Urothelium cell line (cell line): ENCODE data around the gene SMIM41.
"Not testable (repeated sequence)": the region's sequence is repeated elsewhere in the genome, so short reads cannot be mapped to it uniquely, and the experiment has no call there.

ENCODE experiments used
- DNase-seq: peaks from one replicate; pipeline ENCODE4 v3.0.0; 2011; ENCODE audit warnings: low spot score, mixed read lengths
- FAIRE-seq: peaks from 2 replicates; lab custom pipeline; 2011; peaks lifted over from hg19 to GRCh38; lab: Jason Lieb, UNC

Gene SMIM41

DNA sequence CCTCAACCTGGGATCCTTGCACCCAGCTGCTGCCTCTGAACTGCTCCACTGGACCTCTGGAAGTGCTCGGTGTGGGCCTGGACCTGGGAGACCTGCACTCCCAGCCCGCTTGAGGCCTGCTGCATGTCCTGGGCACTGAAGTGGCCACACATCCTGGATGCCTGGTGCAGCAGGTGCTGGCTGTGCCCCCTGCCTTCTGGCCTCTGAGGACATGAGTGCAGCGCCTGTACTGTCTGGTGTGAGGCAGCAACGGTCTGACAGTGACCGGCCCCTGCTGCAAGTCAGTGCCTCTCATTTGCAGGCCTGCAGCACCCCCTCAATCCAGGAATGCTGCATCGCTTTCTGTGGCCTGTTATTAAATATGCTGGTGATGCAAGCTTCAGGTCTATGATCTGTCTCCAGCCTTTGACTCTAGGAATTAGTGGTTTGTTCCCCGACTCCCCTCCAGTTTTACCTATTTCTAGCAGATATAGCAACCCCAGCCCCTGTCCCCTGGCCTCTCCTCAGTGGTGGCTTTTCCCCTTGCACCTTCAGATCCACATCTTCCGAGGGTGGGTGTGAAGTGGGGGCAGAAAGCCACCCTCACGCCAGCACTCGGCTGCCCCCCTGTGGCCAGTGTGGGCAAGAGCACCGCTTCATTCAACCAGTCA is 3.6 kb downstream of the SMIM41 start:
- DNase-seq (peak; percentile 84), FAIRE-seq (peak; percentile 50)

- FAIRE-seq (no peak), DNase-seq (no peak)
Observed at GRCh38 chr12:52083638-52083996, 4.1 kb downstream of the SMIM41 start.

DNA sequence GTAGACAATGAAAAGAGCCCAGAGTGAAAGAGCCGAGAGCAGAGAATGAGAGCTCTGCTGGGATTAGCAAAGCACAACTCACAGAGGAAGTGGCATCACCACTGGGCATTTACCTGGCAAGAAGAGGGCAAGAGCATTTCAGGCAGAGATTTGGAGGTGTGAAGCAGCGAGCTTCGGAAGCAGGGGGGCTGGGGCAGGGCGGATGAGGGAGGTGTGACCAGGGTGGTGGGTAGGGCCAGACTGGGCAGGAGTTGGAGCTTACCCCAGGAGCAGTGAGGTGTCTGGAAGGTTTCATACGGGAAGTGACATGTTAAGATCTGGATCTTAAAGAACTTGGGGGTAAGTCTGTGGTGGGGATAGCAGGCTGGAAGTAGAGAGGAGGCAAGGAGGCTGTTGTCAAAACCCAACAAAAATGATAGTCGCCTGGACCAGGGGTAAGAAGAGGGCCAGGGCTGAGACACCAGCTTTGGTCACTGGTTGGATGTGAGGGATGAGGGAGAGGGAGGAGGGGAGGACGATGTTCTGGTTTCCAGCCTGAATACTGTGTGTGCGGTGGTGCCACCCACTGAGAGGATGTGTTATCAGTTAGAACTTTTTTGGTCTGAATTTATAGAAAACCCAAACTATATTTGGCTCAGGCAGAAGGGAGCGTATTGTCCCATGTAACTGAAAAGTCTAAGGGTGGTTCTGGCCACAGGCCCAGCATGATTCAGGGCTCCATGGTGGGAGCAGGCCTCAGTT is 5.2 kb downstream of the SMIM41 start:
- DNase-seq: no peak
- FAIRE-seq: no peak

DNA sequence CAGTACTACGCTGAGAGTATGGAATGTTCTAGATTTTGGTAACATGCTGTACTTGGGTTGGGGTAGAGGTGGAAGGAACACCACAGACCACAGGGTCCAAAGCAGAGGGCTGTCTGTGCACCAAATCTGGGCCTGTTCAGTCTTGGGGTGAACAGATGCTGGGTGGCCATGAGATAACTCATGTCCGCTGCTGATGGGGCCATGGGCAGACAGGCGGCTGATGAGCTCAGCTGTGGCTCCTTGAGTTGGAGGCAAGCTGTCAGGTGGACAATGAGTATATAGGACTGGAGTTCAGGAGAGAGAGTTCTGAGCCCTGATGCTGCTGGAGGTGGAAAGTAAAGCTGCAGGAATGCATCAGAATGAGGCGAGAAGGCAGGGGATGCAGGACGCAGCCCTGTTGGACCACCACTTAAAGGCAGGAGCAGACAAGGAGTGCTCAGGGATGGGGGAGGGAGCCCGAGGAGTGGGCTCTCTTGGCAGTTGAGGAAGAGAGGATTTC is 6.2 kb downstream of the SMIM41 start:
- no peak for DNase-seq
- no peak for FAIRE-seq

GRCh38 chr12:52086366-52086765 is 6.9 kb downstream of the SMIM41 start:
- DNase-seq (no peak), FAIRE-seq (no peak)

DNA sequence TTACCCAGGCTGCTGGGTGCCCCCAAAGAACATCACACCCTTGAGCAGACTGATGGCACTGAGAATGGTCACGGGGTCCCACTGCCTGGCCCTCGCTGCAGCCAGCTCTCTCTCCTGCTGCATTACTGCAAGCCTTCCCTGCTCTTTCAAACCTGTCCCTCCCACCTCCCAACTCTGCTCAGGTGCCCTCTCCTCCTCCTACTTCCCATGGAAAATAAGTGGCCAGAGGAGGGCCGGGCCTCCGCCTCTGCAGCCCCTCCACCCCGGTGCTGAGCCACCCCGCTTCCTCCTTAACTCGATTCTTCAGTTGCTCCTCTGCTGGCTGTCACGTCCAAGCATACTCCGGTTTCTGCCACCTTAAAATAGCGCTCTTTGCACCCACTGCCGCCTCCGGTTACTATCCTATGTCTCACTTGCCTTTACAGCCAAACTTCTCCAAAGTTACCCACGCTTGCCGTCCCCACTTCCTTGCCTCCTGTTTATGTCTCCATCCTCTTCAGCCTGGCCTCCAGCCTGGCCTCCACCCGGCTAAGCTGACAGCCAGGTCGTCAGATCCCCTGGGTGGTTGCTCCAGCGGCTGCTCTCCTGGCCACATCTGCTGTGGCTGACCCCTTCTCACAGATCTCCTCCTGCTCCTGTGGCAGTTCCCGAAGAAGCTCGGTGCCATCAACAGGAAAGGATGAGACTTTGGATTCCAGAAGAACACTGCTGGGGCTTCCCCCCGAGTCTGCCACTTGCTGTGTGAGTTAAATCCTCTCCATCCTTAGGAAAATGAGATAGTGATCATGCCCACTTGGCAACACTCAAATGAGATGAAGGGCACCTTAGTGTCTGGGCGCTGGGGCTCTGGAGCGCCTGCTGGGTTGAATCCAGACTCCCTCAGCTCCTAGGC is 7.7 kb downstream of the SMIM41 start:
- FAIRE-seq: no peak

DNA sequence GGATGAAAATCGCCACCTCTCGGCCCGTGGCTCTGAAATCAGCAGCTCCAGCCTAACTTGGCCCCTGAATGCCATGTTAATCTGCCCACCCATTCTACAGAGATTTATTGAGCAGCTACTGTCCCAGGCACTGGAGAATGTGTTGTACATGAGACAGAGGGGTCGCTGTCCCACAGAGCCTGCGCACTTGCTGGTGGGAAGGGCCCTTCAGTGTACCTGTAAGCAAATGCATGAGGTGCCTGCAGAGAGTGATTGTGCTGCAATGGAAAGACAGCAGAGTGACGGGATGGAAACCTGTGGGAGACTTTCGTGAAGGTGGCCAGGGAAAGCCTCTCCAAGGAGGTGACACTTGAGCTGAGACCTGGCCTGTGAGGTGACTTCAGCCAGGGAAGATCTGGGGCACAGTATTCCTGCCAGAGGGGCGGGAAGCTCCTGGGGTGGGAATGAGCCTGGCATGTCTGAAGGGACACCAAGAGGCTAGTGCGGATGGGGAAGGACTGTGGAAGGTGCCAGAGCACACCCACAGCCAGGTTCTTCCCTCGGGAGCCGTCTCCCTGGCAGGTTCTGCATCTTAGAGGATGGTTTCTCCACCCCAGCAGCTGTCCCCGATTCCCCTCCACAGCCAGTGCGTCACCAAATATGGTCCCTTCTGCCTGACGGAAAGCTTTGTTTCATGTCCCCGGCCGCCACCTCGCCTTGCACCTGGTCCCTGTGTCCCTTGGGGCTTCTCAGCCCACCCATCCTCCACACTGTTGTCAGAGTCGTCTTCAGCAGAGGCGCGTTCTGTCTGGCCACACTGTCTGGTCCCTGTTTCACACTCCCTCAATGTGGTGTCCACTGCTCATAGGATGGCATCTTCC is 8.7 kb downstream of the SMIM41 start:
- no peak for DNase-seq
- no peak for FAIRE-seq

More for the DNA sequence above, 7.7 kb downstream of the SMIM41 start:
- DNase-seq: no peak

GRCh38 chr12:52089491-52089890 is 10.0 kb downstream of the SMIM41 start:
- DNase-seq: no peak
- FAIRE-seq: no peak

DNA sequence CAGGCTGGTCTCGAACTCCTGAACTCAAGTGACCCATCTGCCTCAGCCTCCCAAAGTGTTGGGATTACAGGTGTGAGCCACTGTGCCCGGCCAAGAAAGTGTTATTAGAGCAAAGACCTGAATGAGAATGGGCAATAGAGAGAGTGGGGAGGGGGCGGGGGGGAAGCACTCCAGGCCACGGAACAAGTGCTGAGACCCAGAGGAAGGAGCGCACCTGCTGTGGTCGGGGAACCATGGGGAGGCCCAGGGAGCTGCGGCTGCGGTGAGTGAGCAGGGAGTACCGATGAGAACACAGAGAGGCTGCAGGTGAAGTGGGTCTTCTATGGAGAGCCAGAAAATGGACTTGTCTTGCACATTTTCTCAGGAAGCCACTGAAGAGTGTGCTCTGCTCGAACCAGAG is 10.8 kb downstream of the SMIM41 start:
- FAIRE-seq (no peak), DNase-seq (no peak)

DNA sequence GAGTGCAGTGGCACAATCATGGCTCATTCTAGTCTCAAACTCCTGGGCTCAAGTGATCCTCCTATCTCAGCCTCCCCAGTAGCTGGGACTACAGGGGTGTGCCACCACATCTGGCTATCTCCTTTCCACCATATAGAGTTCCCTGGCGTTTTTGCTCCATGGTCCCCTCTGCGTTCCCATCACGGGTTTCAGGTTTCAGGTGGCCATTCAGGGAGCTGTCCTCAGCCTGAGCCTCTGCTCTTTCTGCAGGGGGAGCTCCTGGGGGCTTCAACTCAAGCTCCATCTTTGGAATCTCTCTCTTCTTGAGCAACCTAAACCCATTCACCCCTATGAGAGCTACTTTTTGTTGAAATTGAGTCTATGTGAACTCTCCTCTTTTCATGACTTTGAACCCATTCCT is 11.6 kb downstream of the SMIM41 start:
- DNase-seq: no peak
- FAIRE-seq: no peak

- FAIRE-seq (no peak), DNase-seq (no peak)
Observed at GRCh38 chr12:52091869-52092268, 12.4 kb downstream of the SMIM41 start.

DNA sequence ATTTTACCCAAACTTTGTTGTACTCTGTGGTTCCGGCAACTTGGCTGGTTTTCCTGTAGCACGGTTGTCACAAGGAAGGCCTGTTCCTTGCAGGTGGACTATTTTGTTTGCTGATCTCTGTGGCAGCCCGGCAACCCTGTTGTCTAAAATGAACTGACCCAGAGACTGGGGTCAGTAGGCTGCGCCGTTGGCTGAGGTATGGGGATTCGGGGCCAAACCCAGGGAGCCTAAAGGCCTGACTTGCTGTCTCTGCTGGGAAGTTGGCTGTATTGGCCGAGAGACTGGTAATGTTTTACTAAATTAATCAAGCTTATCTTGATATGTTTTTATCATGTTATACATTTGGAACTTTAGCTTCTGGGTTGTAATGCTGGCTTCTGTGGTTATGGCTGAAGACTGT is 13.8 kb downstream of the SMIM41 start:
- FAIRE-seq (no peak), DNase-seq (no peak)

DNA sequence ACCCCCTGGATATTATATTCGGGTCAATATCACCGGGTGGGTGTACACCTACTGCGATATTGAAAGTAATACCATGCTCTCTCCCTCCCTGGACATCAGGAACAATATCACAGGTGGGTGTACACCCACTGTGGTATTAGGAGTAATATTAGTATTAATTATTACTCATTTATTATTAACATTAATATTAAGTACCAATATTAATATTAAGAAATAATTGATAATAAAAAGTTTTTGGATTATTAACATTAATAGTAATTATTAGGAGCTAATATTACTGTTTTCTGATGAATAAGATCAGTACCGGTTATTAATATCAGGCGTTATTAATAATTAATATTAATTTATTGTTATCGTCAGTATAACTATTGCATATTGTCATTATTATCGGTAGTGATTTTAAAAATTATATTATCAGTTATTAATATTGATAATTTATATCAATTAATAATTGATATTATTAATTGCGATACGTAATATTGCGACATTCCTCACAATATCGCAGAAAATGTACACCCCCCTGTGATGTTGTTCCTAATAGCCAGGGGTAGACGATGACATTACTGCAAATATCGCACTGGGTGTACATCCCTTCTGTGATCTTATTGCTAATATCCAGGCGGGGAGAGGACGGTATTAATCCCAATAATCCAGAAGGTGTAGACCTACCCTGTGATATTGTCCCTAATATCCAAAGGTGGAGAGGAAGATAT is 17.0 kb downstream of the SMIM41 start:
- DNase-seq (no peak), FAIRE-seq (no peak)

DNA sequence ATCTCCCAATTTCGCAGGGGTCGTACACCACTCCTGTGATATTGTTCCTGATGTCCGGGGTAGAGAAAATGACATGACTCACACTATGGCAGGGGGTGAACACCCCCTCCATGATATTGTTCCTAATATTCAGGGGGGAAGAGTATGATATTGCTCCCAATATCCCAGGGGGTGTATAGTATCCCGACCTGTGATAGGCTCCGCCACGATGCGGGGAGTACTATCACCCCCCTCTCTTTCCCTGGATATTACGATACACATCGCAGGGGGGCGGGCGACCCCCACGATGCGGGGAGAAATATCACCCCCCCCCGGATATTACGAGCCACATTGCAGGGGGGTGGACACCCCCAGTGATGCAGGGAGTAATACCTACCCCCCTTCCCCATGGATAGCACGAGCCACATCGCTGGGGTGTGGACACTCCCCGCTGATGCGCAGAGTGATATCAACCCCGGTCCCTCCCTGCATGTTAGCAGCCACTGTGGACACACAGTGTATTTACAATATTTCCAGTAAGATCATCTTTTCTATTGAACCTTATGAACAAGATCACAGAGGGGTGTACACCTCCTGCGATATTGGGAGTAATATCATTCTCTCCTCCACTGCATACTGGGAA is 17.7 kb downstream of the SMIM41 start:
- FAIRE-seq: peak; percentile 80
- DNase-seq: no peak

GRCh38 chr12:52104431-52105089 is 25.1 kb downstream of the SMIM41 start:
- not testable (repeated sequence) for DNase-seq, FAIRE-seq

DNA sequence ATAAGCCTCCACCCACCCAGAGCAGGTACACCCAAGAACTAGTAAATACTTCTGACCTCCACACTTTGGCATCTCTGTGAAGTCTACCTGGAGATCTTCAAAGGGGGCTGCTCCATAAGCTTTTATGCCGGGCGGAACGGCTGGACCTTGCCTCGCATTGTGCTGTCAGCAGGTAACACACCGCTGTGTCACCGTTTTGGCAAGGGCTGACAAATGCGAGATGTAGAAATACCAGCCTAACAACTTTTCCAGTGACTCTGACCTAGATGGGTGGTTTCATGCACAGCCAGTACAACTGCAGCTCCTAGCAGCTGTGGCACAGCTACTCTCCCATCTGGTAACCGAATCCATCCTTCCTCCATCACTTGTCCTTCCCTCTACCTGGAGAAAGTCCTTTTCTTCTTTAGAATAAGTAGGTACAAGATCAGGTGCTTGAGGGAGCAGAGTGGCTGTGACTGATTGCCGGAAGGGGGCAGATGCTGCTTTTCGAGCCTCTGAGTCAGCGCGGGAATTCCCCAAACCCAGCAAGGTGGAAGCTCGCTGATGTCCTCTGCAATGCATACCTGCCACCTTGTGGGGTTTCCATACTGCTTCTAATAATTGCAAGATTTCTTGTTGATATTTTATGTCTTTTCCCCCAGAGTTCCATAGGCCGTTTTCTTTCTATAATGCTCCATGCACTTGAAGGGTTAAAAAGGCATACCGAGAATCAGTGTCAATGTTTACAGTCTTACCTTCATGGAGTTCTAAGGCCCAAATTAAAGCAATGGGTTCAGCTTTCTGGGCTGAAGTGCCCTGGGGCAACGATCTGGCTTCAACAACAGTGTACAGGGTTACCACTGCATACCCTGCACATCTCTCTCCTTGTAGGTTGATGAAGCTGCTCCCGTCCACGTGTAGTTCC is 37.0 kb downstream of the SMIM41 start:
- DNase-seq, FAIRE-seq: not testable (repeated sequence)

GRCh38 chr12:52117806-52118475 is 38.4 kb downstream of the SMIM41 start:
- FAIRE-seq: not testable (repeated sequence)

More at GRCh38 chr12:52117806-52118475, 38.4 kb downstream of the SMIM41 start:
- not testable (repeated sequence) for DNase-seq
